NCI-H2029 (cell line): ENCODE measurements around the gene DOK7.

ENCODE experiments used
- DNase-seq: peaks from one replicate; lab custom pipeline; 2025; lab: John Stamatoyannopoulos, UW

The DOK7 gene

GRCh38 chr4:3487861-3488260 lies 24.8 kb downstream of the DOK7 start:
- no peak for DNase-seq

- no peak for DNase-seq
These were observed 25.7 kb downstream of the DOK7 start for GRCh38 chr4:3488820-3489219.

- no peak for DNase-seq
These were observed 26.4 kb downstream of the DOK7 start for GRCh38 chr4:3489451-3489962.

GRCh38 chr4:3491681-3492405 lies 28.7 kb downstream of the DOK7 start:
- DNase-seq = no peak

- DNase-seq = no peak
These were observed 29.9 kb downstream of the DOK7 start for GRCh38 chr4:3492741-3493719.

- no peak for DNase-seq
These were observed 30.8 kb downstream of the DOK7 start for GRCh38 chr4:3493720-3494461.

- DNase-seq = no peak
These were observed 31.4 kb downstream of the DOK7 start for GRCh38 chr4:3494462-3494871.

GRCh38 chr4:3495204-3495975 lies 32.3 kb downstream of the DOK7 start:
- DNase-seq = no peak

GRCh38 chr4:3496021-3496420 lies 32.9 kb downstream of the DOK7 start:
- DNase-seq = no peak

- no peak for DNase-seq
These were observed 34.0 kb downstream of the DOK7 start for GRCh38 chr4:3497095-3497494.

GRCh38 chr4:3497523-3498389 lies 34.6 kb downstream of the DOK7 start:
- no peak for DNase-seq

- DNase-seq = no peak
These were observed 35.3 kb downstream of the DOK7 start for GRCh38 chr4:3498407-3498806.

GRCh38 chr4:3498901-3499510 lies 35.9 kb downstream of the DOK7 start:
- DNase-seq = no peak

GRCh38 chr4:3499710-3500109 lies 36.6 kb downstream of the DOK7 start:
- no peak for DNase-seq

GRCh38 chr4:3500111-3500510 lies 37.0 kb downstream of the DOK7 start:
- no peak for DNase-seq

GRCh38 chr4:3500634-3501101 lies 37.6 kb downstream of the DOK7 start:
- no peak for DNase-seq

- no peak for DNase-seq
These were observed 38.2 kb downstream of the DOK7 start for GRCh38 chr4:3501126-3501824.

GRCh38 chr4:3501825-3502425 lies 38.8 kb downstream of the DOK7 start:
- no peak for DNase-seq
